Lung (tissue), 12 donors: ENCODE data around the gene CCDC47. TPM values are rescaled to one million over a fixed set of nuclear protein-coding genes. Genes with fewer than 3 reads are reported as not detected.
"Not testable (repeated sequence)": the region's sequence is repeated elsewhere in the genome, so short reads cannot be mapped to it uniquely, and the experiment has no call there.

ENCODE experiments used
- ATAC-seq: fragments of 200-7000 bp; cut with Tn5 transposase; one replicate; pipeline ENCODE4 v1.9.1; 2020; ENCODE audit warnings: moderate number of reproducible peaks; ENCODE audit not compliant: insufficient read depth, low FRiP score
- DNase-seq, 3 donors: peaks; one replicate each; pipeline ENCODE4 v3.0.0-alpha.2; 2013 to 2017
- H3K27ac ChIP-seq, 2 donors: one replicate each; pipeline ENCODE4 v1.5.1; 2013; ENCODE audit warnings: mild to moderate bottlenecking in 2 of 2, moderate library complexity in 2 of 2, control low read depth in 1 of 2, inconsistent platforms in 1 of 2, low read depth in 1 of 2, low read length in 1 of 2
- H3K27me3 ChIP-seq, 3 donors: one replicate each; pipeline ENCODE4 v1.5.1; 2013; ENCODE audit warnings: low read length in 2 of 3; ENCODE audit not compliant: control insufficient read depth in 3 of 3, insufficient read depth in 3 of 3
- H3K36me3 ChIP-seq, 4 donors: one replicate each; pipeline ENCODE4 v1.5.1; 2013; ENCODE audit warnings: low read length in 4 of 4, mild to moderate bottlenecking in 1 of 4, moderate library complexity in 1 of 4; ENCODE audit not compliant: control insufficient read depth in 4 of 4, insufficient read depth in 4 of 4
- H3K4me1 ChIP-seq, 5 donors: one replicate each; pipeline ENCODE4 v1.5.1; 2013; ENCODE audit warnings: low read length in 5 of 5, mild to moderate bottlenecking in 2 of 5, moderate library complexity in 1 of 5; ENCODE audit not compliant: control insufficient read depth in 5 of 5, insufficient read depth in 5 of 5
- H3K4me3 ChIP-seq: one replicate; pipeline ENCODE4 v1.5.1; 2013; ENCODE audit warnings: mild to moderate bottlenecking, control low read depth, moderate library complexity
- H3K9ac ChIP-seq, 2 donors: one replicate each; pipeline ENCODE4 v1.5.1; 2013; ENCODE audit warnings: low read length in 2 of 2, control low read depth in 1 of 2; ENCODE audit not compliant: insufficient read depth in 1 of 2
- H3K9me3 ChIP-seq, 4 donors: one replicate each; pipeline ENCODE4 v1.5.1; 2013; ENCODE audit warnings: low read length in 3 of 4, mild to moderate bottlenecking in 1 of 4, moderate library complexity in 1 of 4; ENCODE audit not compliant: control insufficient read depth in 4 of 4, insufficient read depth in 3 of 4
- CTCF ChIP-seq: IDR thresholded peaks from 2 replicates; pipeline ENCODE4 v1.5.1; 2012; ENCODE audit warnings: mild to moderate bottlenecking; ENCODE audit errors: control extremely low read depth, extremely low read depth
- WGBS, 2 donors: extraction: QIAGEN DNeasy Blood & Tissue Kit; methylation state at CpG; one replicate each; pipeline ENCODE4 v1.1.7; 2013; 5-methylcytosine and 5-hydroxymethylcytosine counted together
- polyA plus RNA-seq, 2 donors: library from polyadenylated mRNA; stranded (reverse); fragments of 200-250 nt; gene quantifications; one replicate each; pipeline ENCODE4 v1.2.1, GENCODE V29; 2013
- total RNA-seq, 2 donors: library from RNA; depleted of rRNA in 1 of 2; stranded (reverse); fragments of >200 nt in 1 of 2; gene quantifications; one replicate each; pipeline ENCODE4 v1.2.1, GENCODE V29; 2014 to 2021
- donor health status: control.
- donor health status: control.
- donor health status: Bipolar disorder and iron deficiency.
- donor health status: healthy.
- donor health status: DM: yes; HTN: yes; CAD: no.

The CCDC47 gene
- total and polyA plus RNA-seq, 4 donors: 29.5 to 89.9 (median 82.7) TPM

- no peak for TF ChIP-seq CTCF
- H3K27ac ChIP-seq: no peak overlapping the region
- no peaks in the 10 kb centered on the region for H3K27me3 ChIP-seq
- no peak overlapping the region for H3K4me3 ChIP-seq
- peaks cover 0 to 6% (median 1%) of the 10 kb centered on the region in 5 donors for H3K4me1 ChIP-seq
- no peak overlapping the region for H3K9ac ChIP-seq
- DNase-seq (no peak), ATAC-seq (no peak)
- H3K36me3 ChIP-seq: peaks cover 0 to 2% (median 0%) of the 10 kb centered on the region in 4 donors
- WGBS, 2 donors: 82 to 95% methylated on average over 8 of the region's 8 CpGs
- no peaks in the 10 kb centered on the region for H3K9me3 ChIP-seq
Measured at GRCh38 chr17:63735691-63736090, 37.7 kb downstream of the CCDC47 start.

GRCh38 chr17:63722403-63722802 is 51.0 kb downstream of the CCDC47 start:
- H3K27me3 ChIP-seq: no peaks in the 10 kb centered on the region
- DNase-seq: no peak
- H3K36me3 ChIP-seq: peaks cover 0 to 7% (median 6%) of the 10 kb centered on the region in 4 donors
- TF ChIP-seq CTCF: no peak
- H3K9ac ChIP-seq: no peak overlapping the region
- no peak overlapping the region for H3K4me3 ChIP-seq
- H3K4me1 ChIP-seq: peaks cover 0 to 6% (median 0%) of the 10 kb centered on the region in 5 donors
- H3K9me3 ChIP-seq: no peaks in the 10 kb centered on the region
- no peak for ATAC-seq
- H3K27ac ChIP-seq: no peak overlapping the region
- WGBS, 2 donors: 81 to 89% methylated on average over 2 of the region's 2 CpGs

GRCh38 chr17:63720194-63720593 is 53.2 kb downstream of the CCDC47 start:
- not testable (repeated sequence) for H3K9ac ChIP-seq, H3K27me3 ChIP-seq, H3K9me3 ChIP-seq, H3K36me3 ChIP-seq, DNase-seq, ATAC-seq, H3K4me1 ChIP-seq, H3K4me3 ChIP-seq, H3K27ac ChIP-seq
- 98 to 99% methylated on average over 5 of the region's 5 CpGs for WGBS, 2 donors

- WGBS, 2 donors: 90 to 95% methylated on average over 5 of the region's 5 CpGs
- peaks cover 0 to 2% (median 0%) of the 10 kb centered on the region in 4 donors for H3K9me3 ChIP-seq
- H3K4me1 ChIP-seq: peaks cover 0 to 6% (median 0%) of the 10 kb centered on the region in 5 donors
- no peaks in the 10 kb centered on the region for H3K27me3 ChIP-seq
- H3K27ac ChIP-seq: no peak overlapping the region
- no peak for ATAC-seq
- no peak for TF ChIP-seq CTCF
- H3K4me3 ChIP-seq: no peak overlapping the region
- no peak overlapping the region for H3K9ac ChIP-seq
- H3K36me3 ChIP-seq: peaks cover 0 to 12% (median 5%) of the 10 kb centered on the region in 4 donors
- DNase-seq: no peak
Measured at GRCh38 chr17:63718988-63719387, 54.4 kb downstream of the CCDC47 start.
